KOPT-K1 (cell line): Measurements from ENCODE around the gene SH2D7.

Experiments
- H3K27ac ChIP-seq: fragments of 200-600 bp; sonication (generic); 2 replicates; pipeline ENCODE4 v1.5.1; 2016; ENCODE audit warnings: antibody characterized with exemption, mild to moderate bottlenecking, low read depth, low read length; ENCODE audit not compliant: poor library complexity, severe bottlenecking
- H3K36me3 ChIP-seq: fragments of 200-600 bp; sonication (generic); 2 replicates; pipeline ENCODE4 v1.5.1; 2017; ENCODE audit warnings: antibody characterized with exemption, mild to moderate bottlenecking, low read length, moderate library complexity; ENCODE audit not compliant: insufficient read depth
- H3K9me3 ChIP-seq: fragments of 200-600 bp; sonication (generic); 2 replicates; pipeline ENCODE4 v1.5.1; 2017; ENCODE audit warnings: antibody characterized with exemption, low read length, mild to moderate bottlenecking; ENCODE audit not compliant: insufficient read depth, poor library complexity, severe bottlenecking

SH2D7 gene

GRCh38 chr15:78125267-78125666 lies 32.9 kb downstream of the SH2D7 start:
- no peaks in the 10 kb centered on the region for H3K36me3 ChIP-seq
- no peaks in the 10 kb centered on the region for H3K9me3 ChIP-seq
- H3K27ac ChIP-seq = no peak overlapping the region

- H3K9me3 ChIP-seq = no peaks in the 10 kb centered on the region
- H3K27ac ChIP-seq = no peak overlapping the region
- H3K36me3 ChIP-seq = no peaks in the 10 kb centered on the region
Measured at GRCh38 chr15:78127882-78128281, 35.5 kb downstream of the SH2D7 start.

GRCh38 chr15:78129077-78129750 lies 36.9 kb downstream of the SH2D7 start:
- Histone ChIP-seq H3K27ac (no peak overlapping the region), H3K36me3 (no peaks in the 10 kb centered on the region), H3K9me3 (no peaks in the 10 kb centered on the region)

DNA sequence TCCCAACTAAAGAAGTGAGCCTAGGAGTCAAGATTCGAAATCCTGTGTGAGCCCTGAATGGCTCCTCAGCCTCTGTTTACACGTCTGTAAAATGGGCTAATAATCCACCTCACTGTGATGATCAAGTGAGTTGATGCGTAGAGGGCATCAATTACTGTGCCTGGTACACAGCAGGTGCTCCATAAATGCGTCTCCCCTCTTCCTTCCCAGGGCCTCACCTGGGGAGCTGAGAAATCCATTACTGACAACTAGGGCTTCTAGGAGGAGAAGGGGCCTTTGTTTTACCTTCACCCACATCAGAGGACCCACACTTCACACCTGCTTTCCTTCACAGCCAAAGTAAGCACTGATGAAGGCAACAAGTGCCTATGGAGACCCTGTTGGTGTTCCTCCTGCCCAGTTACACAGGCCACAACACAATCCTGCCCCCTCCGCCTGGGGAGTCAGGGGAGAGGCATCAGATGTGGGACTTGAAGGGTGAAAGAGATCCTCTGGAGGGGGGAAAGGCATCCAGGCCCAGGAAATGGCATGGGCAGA lies 37.5 kb downstream of the SH2D7 start:
- no peak overlapping the region for H3K27ac ChIP-seq
- H3K9me3 ChIP-seq = no peaks in the 10 kb centered on the region
- no peaks in the 10 kb centered on the region for H3K36me3 ChIP-seq

GRCh38 chr15:78130466-78131294 lies 38.3 kb downstream of the SH2D7 start:
- no peaks in the 10 kb centered on the region for H3K36me3 ChIP-seq
- H3K27ac ChIP-seq = no peak overlapping the region
- H3K9me3 ChIP-seq = no peaks in the 10 kb centered on the region

GRCh38 chr15:78131295-78132061 lies 39.1 kb downstream of the SH2D7 start, which contains the start of gene CIB2:
Gene CIB2 (minus strand): TSS chr15:78131445. CDS start chr15:78131215, 230 bp downstream.
- H3K27ac ChIP-seq = peak within 1 kb of the TSS; percentile 64
- H3K36me3 ChIP-seq = no peaks in the 10 kb centered on the region
- no peaks in the 10 kb centered on the region for H3K9me3 ChIP-seq

DNA sequence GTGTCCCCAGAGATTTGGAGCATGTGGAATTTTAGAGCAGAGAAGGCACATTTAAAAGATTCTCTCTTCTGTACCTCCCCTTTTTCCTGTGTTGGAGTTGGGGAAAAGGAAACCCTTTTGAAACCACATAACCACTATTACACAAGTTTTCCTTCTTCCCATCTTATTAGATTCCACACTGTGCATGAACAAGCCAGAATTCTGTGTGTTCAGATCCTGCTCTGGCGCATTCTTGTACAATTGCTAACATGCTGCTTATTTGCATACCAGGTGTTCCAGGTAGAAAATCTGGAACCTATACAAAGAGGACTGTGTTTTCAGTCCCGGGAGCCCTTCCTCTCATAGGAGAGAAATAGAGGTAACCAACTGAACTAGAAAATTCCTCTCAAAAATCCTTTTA lies 41.4 kb downstream of the SH2D7 start:
- Histone ChIP-seq H3K9me3 (no peaks in the 10 kb centered on the region), H3K27ac (no peak overlapping the region)

DNA sequence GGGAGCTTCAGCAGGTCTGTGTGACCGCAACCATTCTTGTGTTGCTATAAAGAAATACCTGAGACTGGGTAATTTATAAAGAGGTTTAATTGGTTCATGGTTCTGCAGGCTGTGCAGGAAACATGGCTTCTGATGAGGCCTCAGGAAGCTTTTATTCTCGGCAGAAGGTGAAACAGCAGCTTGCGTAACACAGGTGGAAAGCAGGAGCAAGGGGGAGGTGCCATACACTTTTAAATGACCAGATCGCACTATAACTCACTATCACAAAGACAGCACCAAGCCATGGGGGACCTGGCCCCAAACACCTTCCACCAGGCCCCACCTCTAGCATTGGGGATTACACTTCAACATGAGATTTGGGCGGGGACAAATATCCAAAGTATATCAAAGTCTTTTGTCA lies 47.2 kb downstream of the SH2D7 start:
- no peaks in the 10 kb centered on the region for H3K36me3 ChIP-seq
- no peaks in the 10 kb centered on the region for H3K9me3 ChIP-seq
- H3K27ac ChIP-seq = no peak overlapping the region

More for the DNA sequence above, 41.4 kb downstream of the SH2D7 start:
- H3K36me3 ChIP-seq = no peaks in the 10 kb centered on the region

GRCh38 chr15:78140292-78140691 lies 47.9 kb downstream of the SH2D7 start:
- no peak overlapping the region for H3K27ac ChIP-seq
- H3K9me3 ChIP-seq = no peaks in the 10 kb centered on the region
- no peaks in the 10 kb centered on the region for H3K36me3 ChIP-seq

- no peaks in the 10 kb centered on the region for H3K36me3 ChIP-seq
- H3K27ac ChIP-seq = no peak overlapping the region
- no peaks in the 10 kb centered on the region for H3K9me3 ChIP-seq
Measured at GRCh38 chr15:78142332-78142731, 50.0 kb downstream of the SH2D7 start.

GRCh38 chr15:78146425-78147154 lies 54.2 kb downstream of the SH2D7 start:
- Histone ChIP-seq H3K36me3 (no peaks in the 10 kb centered on the region), H3K27ac (no peak overlapping the region), H3K9me3 (no peaks in the 10 kb centered on the region)

DNA sequence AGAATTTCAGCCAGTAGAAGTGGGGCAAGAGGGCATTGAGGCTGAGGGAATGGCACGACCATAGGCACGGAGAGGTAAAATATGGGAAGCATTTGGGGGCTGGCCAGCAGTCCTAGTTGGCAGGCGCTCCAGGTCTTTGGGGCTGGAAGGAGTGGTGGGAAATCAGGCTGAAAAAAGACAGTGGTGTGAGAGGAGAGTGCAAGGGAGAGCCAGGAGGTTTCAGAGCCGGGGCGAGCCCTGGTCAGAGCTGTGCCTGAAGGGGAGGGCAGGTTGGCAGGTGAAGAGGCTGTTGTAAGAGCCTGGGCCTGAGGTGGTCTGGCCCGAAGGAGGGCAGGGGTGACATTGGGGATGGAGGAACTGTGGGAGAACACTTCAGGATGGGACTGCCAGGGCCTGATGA lies 55.2 kb downstream of the SH2D7 start:
- Histone ChIP-seq H3K27ac (no peak overlapping the region), H3K36me3 (no peaks in the 10 kb centered on the region), H3K9me3 (no peaks in the 10 kb centered on the region)

GRCh38 chr15:78148392-78149067 lies 56.2 kb downstream of the SH2D7 start:
- peak overlapping the region; percentile 62 for H3K27ac ChIP-seq
- H3K9me3 ChIP-seq = no peaks in the 10 kb centered on the region

More at GRCh38 chr15:78148392-78149067, 56.2 kb downstream of the SH2D7 start:
- peaks cover 4% of the 10 kb centered on the region; the same call in 1 of the 2 replicates for H3K36me3 ChIP-seq
